B cell (primary cell): Measurements from ENCODE around the gene C5orf15. TPM values are rescaled to one million over a fixed set of nuclear protein-coding genes. Genes with fewer than 3 reads are reported as not detected.

Source experiments
- ATAC-seq: fragments of 200-7000 bp; cut with Tn5 transposase; one replicate; pipeline ENCODE4 v1.10.0; 2021; ENCODE audit warnings: low read depth, mild to moderate bottlenecking, moderate number of reproducible peaks, moderate library complexity
- CTCF ChIA-PET: fragments of 350-600 bp; sonication (Branson Sonifier 250); formaldehyde crosslinking; loops from one replicate; lab custom pipeline; 2021; ENCODE audit warnings: antibody characterized with exemption, inconsistent platforms; lab: Charles Lee
- POLR2A ChIA-PET: fragments of 350-600 bp; sonication (Branson Sonifier 250); formaldehyde crosslinking; loops from one replicate; lab custom pipeline; 2021; ENCODE audit warnings: antibody characterized with exemption; lab: Charles Lee
- DNase-seq: peaks from one replicate; pipeline ENCODE4 v3.0.0; 2013
- H2AFZ ChIP-seq: 2 replicates; pipeline ENCODE4 v1.6.1; 2012; ENCODE audit warnings: mild to moderate bottlenecking, low read depth, low read length; ENCODE audit not compliant: insufficient read depth, poor library complexity, severe bottlenecking
- H3K27ac ChIP-seq, 2 donors: 1 replicate in 1 of 2; 2 replicates in 1 of 2; pipeline ENCODE4 v1.5.1; 2012 to 2013; ENCODE audit warnings: low read length in 2 of 2, mild to moderate bottlenecking in 2 of 2, moderate library complexity in 1 of 2
- H3K27me3 ChIP-seq, 4 experiments: fragments of 200-600 bp in 1 of 4; sonication (generic) in 1 of 4; replicated peaks in 1 of 4; 1 replicate in 2 of 4; 2 replicates in 2 of 4; pipeline versions ENCODE4 v1.6.1 to v1.7.0; 2013 to 2016; ENCODE audit warnings: low read length in 3 of 4, mild to moderate bottlenecking in 2 of 4, mixed read lengths in 1 of 4, moderate library complexity in 1 of 4; ENCODE audit not compliant: insufficient read depth in 4 of 4, control insufficient read depth in 3 of 4; ENCODE audit errors: control extremely low read depth in 1 of 4
- H3K36me3 ChIP-seq, 2 experiments: replicated peaks in 1 of 2; 1 replicate in 1 of 2; 2 replicates in 1 of 2; pipeline versions ENCODE4 v1.6.1 to v1.7.1; 2013; ENCODE audit warnings: low read length in 1 of 2; ENCODE audit not compliant: insufficient read depth in 2 of 2, control insufficient read depth in 1 of 2; ENCODE audit errors: control extremely low read depth in 1 of 2, extremely low read depth in 1 of 2
- H3K4me1 ChIP-seq, 2 donors: fragments of 200-600 bp in 1 of 2; sonication (generic) in 1 of 2; 1 replicate in 1 of 2; 2 replicates in 1 of 2; pipeline versions ENCODE4 v1.5.1 to v1.6.1; 2013 to 2017; ENCODE audit warnings: low read length in 2 of 2; ENCODE audit not compliant: control insufficient read depth in 2 of 2, insufficient read depth in 2 of 2
- H3K4me2 ChIP-seq: replicated peaks from 2 replicates; pipeline ENCODE3; 2012; ENCODE audit warnings: mild to moderate bottlenecking, low read depth, low read length; ENCODE audit not compliant: poor library complexity, severe bottlenecking
- H3K4me3 ChIP-seq, 5 experiments: fragments of 200-600 bp in 1 of 5; sonication (generic) in 1 of 5; 1 replicate in 3 of 5; 2 replicates in 2 of 5; pipeline versions ENCODE4 v1.5.1 to v1.7.0; 2011 to 2016; ENCODE audit warnings: low read length in 4 of 5, mild to moderate bottlenecking in 4 of 5, low read depth in 2 of 5, control low read depth in 1 of 5, moderate library complexity in 1 of 5; ENCODE audit not compliant: insufficient read depth in 1 of 5; ENCODE audit errors: control extremely low read depth in 1 of 5, extremely low read depth in 1 of 5
- H3K79me2 ChIP-seq: fragments of 200-600 bp; sonication (generic); one replicate; pipeline ENCODE4 v1.6.0; 2016; ENCODE audit warnings: low read length; ENCODE audit not compliant: control insufficient read depth, insufficient read depth
- H3K9ac ChIP-seq: fragments of 200-600 bp; sonication (generic); 2 replicates; pipeline ENCODE4 v1.6.1; 2017; ENCODE audit warnings: mild to moderate bottlenecking, low read length, moderate library complexity
- H3K9me3 ChIP-seq, 3 donors: one replicate each; pipeline versions ENCODE4 v1.6.1 to v1.7.1; 2013; ENCODE audit warnings: low read length in 2 of 3; ENCODE audit not compliant: control insufficient read depth in 2 of 3, insufficient read depth in 1 of 3; ENCODE audit errors: control extremely low read depth in 1 of 3
- H4K20me1 ChIP-seq: 2 replicates; pipeline ENCODE4 v1.6.0; 2012; ENCODE audit warnings: mild to moderate bottlenecking, low read length; ENCODE audit not compliant: insufficient read depth, control insufficient read depth, poor library complexity, severe bottlenecking
- H3K27ac Mint-ChIP-seq: one replicate; pipeline ENCODE4 v1.8.0; 2021; ENCODE audit warnings: mixed read lengths
- H3K27me3 Mint-ChIP-seq: one replicate; pipeline ENCODE4 v1.8.0; 2021; ENCODE audit warnings: mixed read lengths
- H3K4me1 Mint-ChIP-seq: one replicate; pipeline ENCODE4 v1.8.0; 2021; ENCODE audit warnings: mixed read lengths
- H3K4me3 Mint-ChIP-seq: one replicate; pipeline ENCODE4 v1.8.0; 2021; ENCODE audit warnings: mixed read lengths
- H3K9me3 Mint-ChIP-seq: one replicate; pipeline ENCODE4 v1.8.0; 2022; ENCODE audit warnings: mixed read lengths; ENCODE audit not compliant: insufficient read depth
- CTCF ChIP-seq: fragments of 200-600 bp; IDR thresholded peaks from one replicate; pipeline ENCODE4 v1.8.0; 2022; ENCODE audit warnings: antibody characterized with exemption, mild to moderate bottlenecking
- EZH2 ChIP-seq: IDR thresholded peaks from 2 replicates; pipeline ENCODE4 v1.6.1; 2012; ENCODE audit warnings: borderline replicate concordance, low read depth, mild to moderate bottlenecking, moderate library complexity, low read length; ENCODE audit not compliant: insufficient read depth, poor library complexity, severe bottlenecking
- WGBS: methylation state at CpG from one replicate; pipeline ENCODE4 v1.1.5; 2013; ENCODE audit warnings: missing lambda C conversion rate; ENCODE audit not compliant: insufficient coverage; 5-methylcytosine and 5-hydroxymethylcytosine counted together
- intact Hi-C: fragments of 100-400 bp; cut with micrococcal nuclease; formaldehyde crosslinking; loops from one replicate; pipeline ENCODE4 v1.10.0; 2022
- polyA plus RNA-seq: library from polyadenylated mRNA; depleted of rRNA; stranded (reverse); fragments of >200 nt; gene quantifications from 2 replicates; pipeline ENCODE4 v1.2.3, GENCODE V29; 2012
- total RNA-seq, 2 donors: library from RNA; stranded (reverse); fragments of 120-200 nt in 1 of 2; gene quantifications; 1 replicate in 1 of 2; 2 replicates in 1 of 2; pipeline versions ENCODE4 v1.2.3 to v1.2.4, GENCODE V29; 2013 to 2022

C5orf15 gene
- total and polyA plus RNA-seq, 2 donors (not counting 1 experiment from before 2014, with no cell fraction given) = 22.7 to 28.2 TPM

GRCh38 chr5:133963493-133964128, 4.8 kb downstream of the C5orf15 start:
- TF ChIP-seq CTCF (no peak), EZH2 (no peak)
- Histone ChIP-seq H4K20me1 (no peaks in the 10 kb centered on the region), H3K27me3 (no peaks in the 10 kb centered on the region), H3K9ac (no peak overlapping the region), H3K36me3 (peaks cover 9 to 12% of the 10 kb centered on the region in 2 experiments), H3K4me1 (peaks cover 14 to 19% of the 10 kb centered on the region in 2 donors), H3K4me2 (no peak overlapping the region), H2AFZ (no peak overlapping the region), H3K4me3 (no peak overlapping the region), H3K27ac (peak overlapping the region in 1 of 2 donors; percentile 61), H3K79me2 (peaks cover 71% of the 10 kb centered on the region), H3K9me3 (peaks cover 0 to 9% (median 0%) of the 10 kb centered on the region in 3 donors)
- Mint-ChIP-seq H3K27me3 (no peaks in the 10 kb centered on the region), H3K9me3 (no peaks in the 10 kb centered on the region), H3K27ac (peak overlapping the region; percentile 22), H3K4me1 (peaks cover 68% of the 10 kb centered on the region), H3K4me3 (no peak overlapping the region)
- ChIA-PET POLR2A (interaction anchor here (0.7 kb wide), 1 partner anchor 54 kb away, joined by 3 read pairs; no protein-coding TSS in a partner anchor), CTCF (interaction anchor here (1.6 kb wide), 3 partner anchors 16 to 410 kb away, joined by 4 to 5 read pairs (median 4); no protein-coding TSS in a partner anchor)
- no CpG with 5 or more reads among the region's 2 CpGs for WGBS
- intact Hi-C loops = loop anchor here (10.0 kb wide), 1 partner anchor 939 kb away; the partner anchor contains the start of gene ZCCHC10
- ATAC-seq = no peak
- DNase-seq = no peak
